K562 (cell line): ENCODE results near the gene KLF18. TPM values are rescaled to one million over a fixed set of nuclear protein-coding genes. Genes with fewer than 3 reads are reported as not detected.

Experiments used
- ATAC-seq: fragments of 200-7000 bp; cut with Tn5 transposase; 3 replicates; pipeline ENCODE4 v1.9.1; 2020; ENCODE audit warnings: moderate library complexity
- BruUV-seq: library from RNA; stranded (reverse); fragments of 400-500 nt; replicated peaks from 2 replicates; lab custom pipeline; 2021; lab: Mats Ljungman, UMichigan
- CTCF ChIA-PET: fragments of 300-600 bp; formaldehyde crosslinking; extraction: SDS; loops from one replicate; lab custom pipeline; 2021; ENCODE audit warnings: low intra/inter-chr PET ratio; lab: Yijun Ruan, JAX
- POLR2A ChIA-PET: fragments of 300-600, 350-650 bp; sonication (Branson Sonifier 250); formaldehyde crosslinking; extraction: SDS; loops from one replicate; lab custom pipeline; 2021; ENCODE audit warnings: antibody characterized with exemption, inconsistent platforms; lab: Yijun Ruan, JAX
- DNase-seq, 4 experiments: peaks; one replicate each; pipeline versions ENCODE4 v3.0.0 to v3.0.0-alpha.2; 2011 to 2018; ENCODE audit warnings: low spot score in 3 of 4, mixed read lengths in 3 of 4; ENCODE audit errors: extremely low read depth in 1 of 4
- FAIRE-seq: peaks from 2 replicates; lab custom pipeline; 2011; peaks lifted over from hg19 to GRCh38; lab: Jason Lieb, UNC
- H2AFZ ChIP-seq: 2 replicates; pipeline ENCODE4 v1.6.0; 2011; ENCODE audit warnings: low read depth, low read length, control low read depth, inconsistent platforms
- H3K27ac ChIP-seq: fragments of 200-600 bp; 3 replicates; pipeline ENCODE4 v1.8.0; 2011; ENCODE audit warnings: low read depth, mild to moderate bottlenecking, control low read depth, inconsistent platforms, low read length, moderate library complexity, mixed read lengths; ENCODE audit errors: extremely low read depth
- H3K27me3 ChIP-seq, 2 experiments: fragments of 300-600 bp in 1 of 2; 2 replicates in 1 of 2; 3 replicates in 1 of 2; pipeline versions ENCODE4 v1.6.0 to v1.8.0; 2011; ENCODE audit warnings: inconsistent platforms in 2 of 2, low read length in 2 of 2, mild to moderate bottlenecking in 1 of 2, mixed read lengths in 1 of 2, moderate library complexity in 1 of 2; ENCODE audit not compliant: control insufficient read depth in 2 of 2, insufficient read depth in 2 of 2
- H3K36me3 ChIP-seq: fragments of 300-600 bp; 3 replicates; pipeline ENCODE4 v1.8.0; 2011; ENCODE audit warnings: mild to moderate bottlenecking, low read length, inconsistent platforms; ENCODE audit not compliant: control insufficient read depth, insufficient read depth
- H3K4me1 ChIP-seq, 2 experiments: fragments of 200-600 bp in 1 of 2; replicated peaks in 1 of 2; 2 replicates in 1 of 2; 3 replicates in 1 of 2; pipeline versions ENCODE4 v1.5.1 to v1.8.0; 2011; ENCODE audit warnings: inconsistent platforms in 2 of 2, low read length in 2 of 2, mild to moderate bottlenecking in 1 of 2, mixed read lengths in 1 of 2, moderate library complexity in 1 of 2; ENCODE audit not compliant: control insufficient read depth in 2 of 2, insufficient read depth in 2 of 2
- H3K4me2 ChIP-seq: 2 replicates; pipeline ENCODE4 v1.6.1; 2011; ENCODE audit warnings: low read length, control low read depth, inconsistent platforms, mixed read lengths; ENCODE audit not compliant: insufficient read depth
- H3K4me3 ChIP-seq: fragments of 200-600 bp; sonication (generic), shearing (Covaris generic); 2 replicates; pipeline ENCODE4 v1.5.1; 2016; ENCODE audit warnings: control low read depth, inconsistent platforms
- H3K79me2 ChIP-seq: fragments of 200-600 bp; 3 replicates; pipeline ENCODE4 v1.8.0; 2011; ENCODE audit warnings: low read length, inconsistent platforms; ENCODE audit not compliant: control insufficient read depth, insufficient read depth
- H3K9ac ChIP-seq, 2 experiments: 2 replicates each; pipeline versions ENCODE4 v1.6.0 to v1.6.1; 2011; ENCODE audit warnings: low read depth in 2 of 2, low read length in 2 of 2, control low read depth in 1 of 2, inconsistent platforms in 1 of 2, mild to moderate bottlenecking in 1 of 2, mixed read lengths in 1 of 2; ENCODE audit not compliant: insufficient read depth in 1 of 2
- H3K9me1 ChIP-seq: one replicate; pipeline ENCODE4 v1.6.0; 2011; ENCODE audit warnings: inconsistent platforms, mild to moderate bottlenecking, low read length, moderate library complexity; ENCODE audit not compliant: control insufficient read depth, insufficient read depth
- H3K9me3 ChIP-seq: replicated peaks from 2 replicates; pipeline ENCODE4 v1.5.1; 2011; ENCODE audit warnings: low read depth, low read length, inconsistent platforms; ENCODE audit not compliant: control insufficient read depth, insufficient read depth
- H4K20me1 ChIP-seq: replicated peaks from 2 replicates; pipeline ENCODE4 v1.6.1; 2011; ENCODE audit warnings: low read length, inconsistent platforms, mixed read lengths; ENCODE audit not compliant: control insufficient read depth, insufficient read depth
- ATF7 ChIP-seq: fragments of 450-650 bp; IDR thresholded peaks from 2 replicates; pipeline ENCODE4 v1.7.1; 2014; ENCODE audit warnings: mild to moderate bottlenecking, moderate library complexity
- CEBPG ChIP-seq, 3 experiments: fragments of 200-800 bp in 1 of 3; sonication (Bioruptor generic) in 1 of 3; sonication (generic) in 1 of 3; formaldehyde crosslinking in 1 of 3; IDR thresholded peaks in 2 of 3; conservative IDR thresholded peaks in 1 of 3; 2 replicates each; pipeline versions ENCODE4 v1.6.1 to v1.8.0; 2016 to 2022; ENCODE audit warnings: missing compliant biosample characterization in 2 of 3, missing genetic modification characterization in 2 of 3, mild to moderate bottlenecking in 1 of 3, missing genetic modification reagents in 1 of 3
- KDM1A ChIP-seq, 2 experiments: fragments of 450-650 bp; IDR thresholded peaks; 2 replicates each; pipeline ENCODE4 v1.6.1; 2016; ENCODE audit warnings: mild to moderate bottlenecking in 2 of 2
- PATZ1 ChIP-seq: fragments of 250-450 bp; sonication (Bioruptor Pico); IDR thresholded peaks from 2 replicates; pipeline ENCODE4 v1.5.0; 2020; ENCODE audit warnings: mild to moderate bottlenecking, borderline replicate concordance
- SMARCA4 ChIP-seq: fragments of 450-650 bp; IDR thresholded peaks from 2 replicates; pipeline ENCODE4 v1.6.1; 2016
- SPI1 ChIP-seq: IDR thresholded peaks from 2 replicates; pipeline ENCODE4 v1.6.1; 2011; ENCODE audit warnings: low read depth, low read length, control low read depth, borderline replicate concordance
- XRCC5 ChIP-seq: fragments of 200-400 bp; formaldehyde crosslinking; IDR thresholded peaks from 2 replicates; pipeline ENCODE4 v1.6.1; 2017; ENCODE audit warnings: low read depth, mild to moderate bottlenecking, low read length
- ZNF77 ChIP-seq: fragments of 250-450 bp; sonication (Bioruptor Pico); IDR thresholded peaks from 2 replicates; pipeline ENCODE4 v1.5.0; 2020
- WGBS: fragments of 100-300 bp; shearing (Covaris generic); methylation state at CpG from one replicate; pipeline ENCODE4 v1.1.6; 2016; ENCODE audit warnings: low coverage, mixed read lengths; ENCODE audit not compliant: insufficient coverage; ENCODE audit errors: missing lambda C conversion rate; 5-methylcytosine and 5-hydroxymethylcytosine counted together
- in situ Hi-C: fragments of 300-500 bp; cut with MboI; formaldehyde crosslinking; loops from 4 replicates; pipeline ENCODE4 v1.15.0; 2018; ENCODE audit warnings: inconsistent platforms, mixed read lengths
- intact Hi-C: fragments of 100-400 bp; cut with micrococcal nuclease; formaldehyde crosslinking; loops from 2 replicates; pipeline ENCODE4 v1.14.2; 2022
- polyA plus RNA-seq, 8 experiments: library from polyadenylated mRNA; depleted of rRNA in 4 of 8; stranded (reverse) in 5 of 8; unstranded in 3 of 8; fragments of >200 nt; fragmentation: Nextera tagmentation in 2 of 8; fragmentation: Illumina TruSeq in 1 of 8; extraction: Ambion mirVana in 2 of 8; extraction: Trizol in 1 of 8; gene quantifications; 2 replicates each; pipeline versions ENCODE4 v1.2.1 to v1.2.3, GENCODE V29; 2011 to 2014; ENCODE audit warnings: inconsistent platforms in 1 of 8, missing spikeins in 1 of 8
- total RNA-seq, 7 experiments: library from RNA; depleted of rRNA in 6 of 7; stranded (reverse); fragments of >200 nt in 6 of 7; fragmentation: Illumina TruSeq in 2 of 7; extraction: Trizol in 2 of 7; gene quantifications; 2 replicates each; pipeline versions ENCODE4 v1.2.1 to v1.2.3, GENCODE V29; 2011 to 2021; ENCODE audit warnings: low replicate concordance in 1 of 7
- TF ChIP-seq, protein P1 (sequence below), 2 experiments: fragments of 450-650 bp in 1 of 2; sonication (generic) in 1 of 2; formaldehyde crosslinking in 1 of 2; IDR thresholded peaks in 1 of 2; conservative IDR thresholded peaks in 1 of 2; 2 replicates each; pipeline versions ENCODE4 v1.6.1 to v1.8.1; 2016 to 2023; ENCODE audit warnings: mild to moderate bottlenecking in 2 of 2, moderate library complexity in 2 of 2, inconsistent platforms in 1 of 2, missing genetic modification reagents in 1 of 2

KLF18 gene
- total and polyA plus RNA-seq, 9 of the 15 experiments (the other 6 are each of a cell fraction or from before 2014, with no cell fraction given) = not detected

GRCh38 chr1:44114098-44114497 is 27.3 kb downstream of the KLF18 start:
- Histone ChIP-seq H3K9ac (no peak overlapping the region), H3K9me3 (no peaks in the 10 kb centered on the region), H4K20me1 (no peaks in the 10 kb centered on the region), H3K4me3 (no peak overlapping the region), H3K9me1 (no peaks in the 10 kb centered on the region), H3K79me2 (no peaks in the 10 kb centered on the region), H3K27me3 (peaks cover 33 to 47% of the 10 kb centered on the region in 2 experiments), H2AFZ (no peak overlapping the region), H3K4me2 (no peak overlapping the region), H3K27ac (no peak overlapping the region), H3K36me3 (no peaks in the 10 kb centered on the region), H3K4me1 (0 out of 5 replicates have a peak, but pooled peaks cover 0 to 3% of the 10 kb centered on the region in 2 experiments)
- WGBS = 1% methylated on average over 7 of the region's 7 CpGs
- intact Hi-C loops = no loop called here
- ATAC-seq (no peak), FAIRE-seq (no peak), DNase-seq (no peak)
- ChIA-PET CTCF (no interaction called here), POLR2A (no interaction called here)
- TF ChIP-seq KDM1A (IDR thresholded peaks at IDR 0.05) (peak in 1 of 2 experiments; percentile 60; a peak in 2 of 4 replicates), CEBPG (CRISPR knock-in tag; IDR thresholded peaks at IDR 0.05) (no peak), CEBPG (tag; conservative IDR thresholded peaks at IDR 0.05 in 1 of 2, IDR thresholded peaks at IDR 0.05 in 1 of 2) (no peak)
- in situ Hi-C loops = no loop called here
- BruUV-seq = no TSS peak

- Histone ChIP-seq H3K79me2 (no peaks in the 10 kb centered on the region), H3K27ac (no peak overlapping the region), H3K4me3 (no peak overlapping the region), H3K4me1 (no peaks in the 10 kb centered on the region), H3K4me2 (no peak overlapping the region), H3K9ac (no peak overlapping the region), H4K20me1 (no peaks in the 10 kb centered on the region; the same call in 1 of the 2 replicates), H3K27me3 (peaks cover 27 to 44% of the 10 kb centered on the region in 2 experiments), H3K36me3 (no peaks in the 10 kb centered on the region), H2AFZ (no peak overlapping the region), H3K9me3 (no peaks in the 10 kb centered on the region), H3K9me1 (no peaks in the 10 kb centered on the region)
- no peak for ATAC-seq
- WGBS = 0% methylated on average over 2 of the region's 2 CpGs
- ChIA-PET CTCF (no interaction called here), POLR2A (interaction anchor here (0.8 to 2.9 kb wide), 3 partner anchors 9 to 70 kb away, joined by 3 to 13 read pairs (median 5); no protein-coding TSS in a partner anchor)
- FAIRE-seq = no peak
- intact Hi-C loops = no loop called here
- in situ Hi-C loops = no loop called here
- no TSS peak for BruUV-seq
- no peak for DNase-seq
- TF ChIP-seq PATZ1 = no peak
- no peak for TF ChIP-seq SPI1
- TF ChIP-seq XRCC5 = no peak
- TF ChIP-seq, protein P1, sequence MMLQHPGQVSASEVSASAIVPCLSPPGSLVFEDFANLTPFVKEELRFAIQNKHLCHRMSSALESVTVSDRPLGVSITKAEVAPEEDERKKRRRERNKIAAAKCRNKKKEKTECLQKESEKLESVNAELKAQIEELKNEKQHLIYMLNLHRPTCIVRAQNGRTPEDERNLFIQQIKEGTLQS (IDR thresholded peaks at IDR 0.05) = peak; percentile 57; the same call in 1 of the 2 replicates
- TF ChIP-seq, protein P1 (CRISPR knock-in tag; conservative IDR thresholded peaks at IDR 0.05) = no peak
- no peak for TF ChIP-seq ZNF77 (CRISPR knock-in tag)
- TF ChIP-seq SMARCA4 = no peak
- TF ChIP-seq ATF7 = peak; percentile 54; the same call in 1 of the 2 replicates
These were observed 28.3 kb downstream of the KLF18 start for GRCh38 chr1:44113095-44113609.
